Natural killer cell treated with Interleukin-12 subunit alpha and Interleukin-12 subunit beta and Interleukin-15 and Interleukin-18, amount 100 ng/mL, for 72 hours (primary cell): Measurements from ENCODE around the gene RAPGEF6. TPM values are rescaled to one million over a fixed set of nuclear protein-coding genes. Genes with fewer than 3 reads are reported as not detected.
A peak's percentile ranks its signal among the peaks of the same experiment; 100 is the strongest.
"Not testable (repeated sequence)": the region's sequence is repeated elsewhere in the genome, so short reads cannot be mapped to it uniquely, and the experiment has no call there.

Experiments used
- ATAC-seq, 2 donors: fragments of 150-1000 bp; cut with Tn5 transposase in 1 of 2; sonication (Bioruptor Pico), chemical (Tn5 transposase) in 1 of 2; 2 replicates each; pipeline ENCODE4 v1.10.0; 2021
- DNase-seq: peaks from one replicate; pipeline ENCODE4 v3.0.0; 2022; ENCODE audit warnings: low spot score
- H3K27ac Mint-ChIP-seq, 2 donors: 1 replicate in 1 of 2; 2 replicates in 1 of 2; pipeline ENCODE4 v1.8.0; 2022; ENCODE audit warnings: mixed read lengths in 2 of 2, mild to moderate bottlenecking in 1 of 2, moderate library complexity in 1 of 2
- H3K27me3 Mint-ChIP-seq, 2 donors: 1 replicate in 1 of 2; 2 replicates in 1 of 2; pipeline ENCODE4 v1.8.0; 2022; ENCODE audit warnings: mixed read lengths in 2 of 2
- H3K36me3 Mint-ChIP-seq: one replicate; pipeline ENCODE4 v1.8.0; 2022; ENCODE audit warnings: mixed read lengths
- H3K4me1 Mint-ChIP-seq, 2 donors: 1 replicate in 1 of 2; 2 replicates in 1 of 2; pipeline ENCODE4 v1.8.0; 2022; ENCODE audit warnings: low read depth in 2 of 2, mixed read lengths in 2 of 2, mild to moderate bottlenecking in 1 of 2
- H3K4me3 Mint-ChIP-seq: one replicate; pipeline ENCODE4 v1.8.0; 2022; ENCODE audit warnings: mixed read lengths
- H3K9me3 Mint-ChIP-seq: 2 replicates; pipeline ENCODE4 v1.8.0; 2022; ENCODE audit warnings: mixed read lengths
- total RNA-seq, 2 donors: library from RNA; stranded (reverse); gene quantifications; one replicate each; pipeline ENCODE4 v1.2.3, GENCODE V29; 2022

Gene RAPGEF6
- total RNA-seq, 2 donors from 2014 or later, result 31.7 to 39.2 TPM

GRCh38 chr5:131399007-131399406, 236.0 kb downstream of the RAPGEF6 start:
- H3K9me3 Mint-ChIP-seq, ATAC-seq, H3K27me3 Mint-ChIP-seq, DNase-seq, H3K4me3 Mint-ChIP-seq: not testable (repeated sequence)
- H3K36me3 Mint-ChIP-seq, result peaks cover 54% of the 10 kb centered on the region
- H3K4me1 Mint-ChIP-seq, result peaks cover 41 to 47% of the 10 kb centered on the region in 2 donors
- peak overlapping the region; percentile 48 to 93 for H3K27ac Mint-ChIP-seq

DNA sequence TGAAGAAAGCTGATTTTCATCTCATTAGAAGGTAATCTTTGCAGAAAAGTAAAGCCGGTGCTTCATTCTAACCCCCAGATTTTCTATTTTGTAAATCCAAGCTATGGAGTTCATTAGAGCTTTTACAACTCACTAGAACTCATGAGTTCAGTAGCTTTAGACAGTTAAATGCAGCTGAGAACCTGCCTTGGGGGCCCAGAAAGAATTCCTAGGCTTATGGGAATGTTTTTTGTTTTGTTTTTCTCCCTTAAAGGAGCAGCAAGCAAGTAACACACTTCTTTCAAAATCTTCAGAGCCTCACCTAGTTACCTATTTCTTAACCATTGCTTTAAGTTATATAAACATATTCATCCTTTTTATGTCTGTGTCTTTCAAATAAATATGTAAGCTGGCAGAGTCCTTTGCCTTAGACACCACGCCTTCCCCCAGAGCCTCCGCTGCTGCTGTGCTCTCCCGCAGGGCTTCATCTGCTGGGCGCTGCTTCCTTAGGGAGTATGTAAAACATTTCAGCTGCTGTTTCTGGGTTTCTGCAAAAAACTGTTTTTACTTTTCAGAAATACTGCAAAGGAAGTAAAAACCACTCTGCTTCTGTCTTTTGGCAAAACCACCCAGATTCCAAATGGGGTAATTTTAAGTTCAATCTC, 238.3 kb downstream of the RAPGEF6 start:
- Mint-ChIP-seq H3K4me1 (peaks cover 48 to 68% of the 10 kb centered on the region in 2 donors), H3K4me3 (peak overlapping the region; percentile 63), H3K27me3 (no peaks in the 10 kb centered on the region), H3K36me3 (peaks cover 53% of the 10 kb centered on the region), H3K9me3 (peaks cover 3% of the 10 kb centered on the region), H3K27ac (peak overlapping the region; percentile 86 to 93)
- no peak for DNase-seq
- ATAC-seq, result no peak

- H3K9me3 Mint-ChIP-seq, result peaks cover 3% of the 10 kb centered on the region
- peak overlapping the region; percentile 86 to 93 for H3K27ac Mint-ChIP-seq
- peak; percentile 79 to 86 for ATAC-seq
- peak overlapping the region; percentile 63 for H3K4me3 Mint-ChIP-seq
- peaks cover 51% of the 10 kb centered on the region for H3K36me3 Mint-ChIP-seq
- DNase-seq, result no peak
- H3K27me3 Mint-ChIP-seq, result no peaks in the 10 kb centered on the region
- peaks cover 48 to 68% of the 10 kb centered on the region in 2 donors for H3K4me1 Mint-ChIP-seq
These were observed 239.0 kb downstream of the RAPGEF6 start for GRCh38 chr5:131396015-131396414.

- Mint-ChIP-seq H3K9me3 (no peaks in the 10 kb centered on the region), H3K36me3 (peaks cover 52% of the 10 kb centered on the region), H3K4me3 (peak overlapping the region; percentile 50), H3K4me1 (peaks cover 51 to 75% of the 10 kb centered on the region in 2 donors), H3K27me3 (no peaks in the 10 kb centered on the region), H3K27ac (peak overlapping the region; percentile 86 to 93)
- ATAC-seq (peak; percentile 70 to 89), DNase-seq (peak; percentile 64)
These were observed 240.9 kb downstream of the RAPGEF6 start for GRCh38 chr5:131394128-131394527.

DNA sequence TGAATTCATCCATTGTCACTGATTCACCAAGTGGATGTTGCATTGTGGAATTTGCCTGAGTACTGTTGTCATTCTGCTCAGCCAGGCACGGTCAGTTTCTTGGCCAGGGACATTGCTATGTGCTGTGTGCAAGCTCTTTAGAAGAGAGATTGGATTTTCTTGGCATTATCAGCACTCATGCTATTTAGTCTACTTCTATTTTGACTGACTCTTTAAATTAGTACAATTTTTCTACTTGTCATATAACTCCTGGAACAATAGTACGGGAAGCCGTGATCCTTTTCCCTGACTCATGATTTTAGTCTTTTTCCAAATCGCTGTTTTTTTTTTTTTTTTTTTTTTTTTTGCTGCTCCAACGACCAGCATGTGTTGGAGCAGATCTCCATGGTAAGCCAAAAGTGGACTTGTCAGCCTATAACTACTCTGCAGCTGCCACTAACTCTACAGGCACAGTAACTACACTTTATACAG, 241.5 kb downstream of the RAPGEF6 start:
- H3K9me3 Mint-ChIP-seq, result no peaks in the 10 kb centered on the region
- H3K27me3 Mint-ChIP-seq, result no peaks in the 10 kb centered on the region
- H3K4me3 Mint-ChIP-seq, result peak overlapping the region; percentile 50
- ATAC-seq (no peak), DNase-seq (no peak)
- H3K36me3 Mint-ChIP-seq, result peaks cover 48% of the 10 kb centered on the region
- peaks cover 50 to 75% of the 10 kb centered on the region in 2 donors for H3K4me1 Mint-ChIP-seq
- peak overlapping the region; percentile 86 to 93 for H3K27ac Mint-ChIP-seq

- ATAC-seq, result no peak
- H3K4me1 Mint-ChIP-seq, result peaks cover 47 to 71% of the 10 kb centered on the region in 2 donors
- no peak for DNase-seq
- H3K27me3 Mint-ChIP-seq, result no peaks in the 10 kb centered on the region
- H3K9me3 Mint-ChIP-seq, result no peaks in the 10 kb centered on the region
- peak overlapping the region; percentile 86 to 93 for H3K27ac Mint-ChIP-seq
- H3K36me3 Mint-ChIP-seq, result peaks cover 42% of the 10 kb centered on the region
- no peak overlapping the region for H3K4me3 Mint-ChIP-seq
These were observed 242.4 kb downstream of the RAPGEF6 start for GRCh38 chr5:131392466-131393095.

DNA sequence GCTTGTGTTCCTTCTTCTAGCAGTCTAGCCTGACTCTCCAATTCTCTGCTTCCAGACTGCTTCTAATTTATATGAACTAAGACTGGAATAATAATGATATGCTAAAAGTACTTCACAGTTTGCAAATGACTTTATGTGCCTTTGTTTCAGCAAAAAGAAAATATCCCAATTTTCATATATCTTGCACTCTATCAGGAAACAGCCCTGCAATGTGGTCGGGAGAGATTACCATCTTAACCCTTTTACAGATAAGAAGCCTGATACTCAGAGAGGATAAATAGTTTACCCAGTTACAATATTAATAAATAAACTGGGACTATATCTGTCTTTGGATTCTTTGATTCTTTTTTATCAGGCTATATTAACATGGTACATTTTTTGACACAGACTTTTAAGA, 245.2 kb downstream of the RAPGEF6 start:
- peak overlapping the region; percentile 69 to 93 for H3K27ac Mint-ChIP-seq
- ATAC-seq, result no peak
- no peak for DNase-seq
- H3K4me1 Mint-ChIP-seq, result peaks cover 33 to 64% of the 10 kb centered on the region in 2 donors
- H3K9me3 Mint-ChIP-seq, result no peaks in the 10 kb centered on the region
- H3K27me3 Mint-ChIP-seq, result no peaks in the 10 kb centered on the region
- peaks cover 34% of the 10 kb centered on the region for H3K36me3 Mint-ChIP-seq
- no peak overlapping the region for H3K4me3 Mint-ChIP-seq

DNA sequence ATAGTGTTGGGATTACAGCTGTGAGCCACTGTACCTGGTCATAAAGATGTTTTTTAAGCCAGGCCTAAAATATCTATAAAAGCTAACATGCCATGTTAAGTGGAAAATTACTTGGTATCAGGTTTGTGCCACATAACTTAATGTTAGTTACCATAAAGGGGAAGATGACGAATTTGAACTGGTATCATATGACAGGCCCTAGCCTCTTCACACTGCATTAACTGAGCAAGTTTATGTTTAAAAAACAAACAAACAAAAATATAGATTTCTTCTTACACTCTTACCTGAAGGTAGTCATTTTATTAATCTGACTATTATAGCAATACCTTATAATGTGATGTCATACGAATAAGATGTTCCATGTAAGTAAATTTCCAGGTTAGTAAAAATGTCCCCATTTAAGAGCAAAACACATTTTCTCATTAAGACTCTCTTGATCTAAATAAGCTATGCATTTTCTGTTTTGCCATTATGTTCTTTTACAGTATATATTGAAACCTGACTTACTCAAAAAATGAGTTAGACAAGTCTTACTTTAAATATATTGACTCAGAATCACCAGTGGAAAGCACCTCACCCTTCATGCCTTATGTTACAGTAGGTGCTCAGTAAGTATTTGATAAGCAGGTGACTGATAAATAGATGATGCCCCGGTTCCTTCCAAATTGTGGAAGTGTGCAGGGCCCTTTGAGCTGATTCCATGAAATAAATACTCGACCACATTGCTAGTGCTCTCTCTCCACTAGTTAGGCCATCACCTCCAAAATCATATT, 245.7 kb downstream of the RAPGEF6 start:
- DNase-seq, result no peak
- peak overlapping the region; percentile 69 to 93 for H3K27ac Mint-ChIP-seq
- H3K4me3 Mint-ChIP-seq, result peak overlapping the region; percentile 42
- ATAC-seq, result peak in 1 of 2 donors; percentile 69
- no peaks in the 10 kb centered on the region for H3K9me3 Mint-ChIP-seq
- peaks cover 35 to 66% of the 10 kb centered on the region in 2 donors for H3K4me1 Mint-ChIP-seq
- no peaks in the 10 kb centered on the region for H3K27me3 Mint-ChIP-seq
- H3K36me3 Mint-ChIP-seq, result peaks cover 33% of the 10 kb centered on the region

- Mint-ChIP-seq H3K36me3 (peaks cover 18% of the 10 kb centered on the region), H3K27me3 (no peaks in the 10 kb centered on the region), H3K4me3 (no peak overlapping the region), H3K27ac (peak overlapping the region; percentile 96), H3K4me1 (peaks cover 38 to 65% of the 10 kb centered on the region in 2 donors), H3K9me3 (no peaks in the 10 kb centered on the region)
- DNase-seq (no peak), ATAC-seq (no peak)
These were observed 247.8 kb downstream of the RAPGEF6 start for GRCh38 chr5:131387255-131387654.

- no peak overlapping the region for H3K4me3 Mint-ChIP-seq
- H3K9me3 Mint-ChIP-seq, result no peaks in the 10 kb centered on the region
- DNase-seq (no peak), ATAC-seq (no peak)
- peaks cover 20% of the 10 kb centered on the region for H3K36me3 Mint-ChIP-seq
- peak overlapping the region; percentile 96 for H3K27ac Mint-ChIP-seq
- peaks cover 42 to 67% of the 10 kb centered on the region in 2 donors for H3K4me1 Mint-ChIP-seq
- H3K27me3 Mint-ChIP-seq, result no peaks in the 10 kb centered on the region
These were observed 248.2 kb downstream of the RAPGEF6 start for GRCh38 chr5:131386779-131387178.

DNA sequence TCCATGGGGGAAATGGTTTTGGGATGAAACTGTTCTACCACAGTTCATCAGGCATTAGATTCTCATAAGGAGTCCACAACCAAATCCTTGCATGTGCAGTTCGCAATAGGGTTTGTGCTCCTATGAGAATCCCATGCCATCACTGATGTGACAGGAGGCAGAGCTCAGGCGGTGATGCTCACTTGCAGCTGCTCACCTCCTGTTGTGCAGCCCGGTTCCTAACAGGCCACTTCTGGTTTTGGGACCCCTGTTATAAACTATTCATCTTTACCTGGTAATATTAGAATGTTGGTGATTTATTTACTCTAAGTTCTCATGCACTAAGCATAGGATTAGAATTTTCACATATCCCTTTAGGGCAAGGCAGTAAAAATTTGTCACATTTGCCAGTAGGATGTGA, 248.9 kb downstream of the RAPGEF6 start:
- Mint-ChIP-seq H3K4me3 (no peak overlapping the region), H3K9me3 (no peaks in the 10 kb centered on the region), H3K27ac (peak overlapping the region; percentile 96), H3K27me3 (no peaks in the 10 kb centered on the region), H3K4me1 (peaks cover 48 to 73% of the 10 kb centered on the region in 2 donors), H3K36me3 (peaks cover 25% of the 10 kb centered on the region)
- ATAC-seq (no peak), DNase-seq (no peak)

DNA sequence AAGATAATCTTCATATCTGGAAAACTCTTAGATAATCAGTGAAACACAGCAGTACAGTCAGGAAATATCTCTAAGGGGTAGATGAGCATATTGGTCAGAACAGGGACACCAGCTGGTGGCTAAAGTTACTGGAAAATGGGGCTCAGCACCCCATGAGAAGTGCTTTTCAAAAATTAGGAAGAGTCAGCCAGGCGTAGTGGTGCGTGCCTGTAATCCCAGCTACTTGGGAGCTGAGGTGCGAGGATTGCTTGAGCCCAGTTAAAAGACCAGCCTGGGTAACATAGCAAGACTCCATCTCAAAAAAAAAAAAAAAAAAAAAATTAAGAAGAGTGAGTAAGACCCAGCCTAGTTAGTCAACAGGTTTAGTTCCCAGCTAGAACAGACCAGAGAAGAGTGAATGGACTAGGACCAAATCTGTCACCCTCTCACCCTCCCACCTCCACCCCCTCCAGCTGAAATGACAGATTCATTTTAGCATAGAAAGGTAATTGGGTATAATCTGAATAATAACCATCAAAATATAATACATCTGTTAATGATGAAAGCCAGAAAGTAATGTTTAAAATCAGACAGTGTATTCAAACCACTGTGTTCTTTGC, 250.3 kb downstream of the RAPGEF6 start:
- peaks cover 4% of the 10 kb centered on the region for H3K9me3 Mint-ChIP-seq
- peak in 1 of 2 donors; percentile 59 for ATAC-seq
- H3K36me3 Mint-ChIP-seq, result peaks cover 27% of the 10 kb centered on the region
- DNase-seq, result no peak
- peak overlapping the region; percentile 59 for H3K4me3 Mint-ChIP-seq
- H3K27me3 Mint-ChIP-seq, result no peaks in the 10 kb centered on the region
- H3K4me1 Mint-ChIP-seq, result peaks cover 47 to 81% of the 10 kb centered on the region in 2 donors
- H3K27ac Mint-ChIP-seq, result peak overlapping the region; percentile 96

DNA sequence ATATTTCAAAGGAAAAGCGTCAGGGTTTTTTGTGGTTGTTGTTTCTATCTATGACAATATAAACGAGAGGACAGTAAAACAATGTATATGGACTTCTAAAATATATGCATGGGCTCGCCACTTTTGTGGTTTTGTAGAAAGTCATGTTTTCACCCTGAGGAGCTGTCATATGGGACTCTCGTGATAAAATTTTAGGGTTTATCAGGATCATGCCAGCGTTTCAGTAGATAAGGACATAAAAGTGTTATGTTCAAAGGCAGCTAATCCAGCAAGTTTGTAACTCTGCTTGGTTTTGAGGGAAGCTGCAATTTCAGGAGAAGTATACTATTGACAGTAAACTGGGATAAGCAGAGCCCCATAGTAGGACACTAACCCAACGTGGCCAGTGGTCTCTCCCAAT, 250.9 kb downstream of the RAPGEF6 start:
- peak overlapping the region; percentile 96 for H3K27ac Mint-ChIP-seq
- no peaks in the 10 kb centered on the region for H3K27me3 Mint-ChIP-seq
- peak overlapping the region; percentile 59 for H3K4me3 Mint-ChIP-seq
- peaks cover 48 to 81% of the 10 kb centered on the region in 2 donors for H3K4me1 Mint-ChIP-seq
- peaks cover 4% of the 10 kb centered on the region for H3K9me3 Mint-ChIP-seq
- DNase-seq (no peak), ATAC-seq (no peak)
- peaks cover 25% of the 10 kb centered on the region for H3K36me3 Mint-ChIP-seq
